A549 (cell line): ENCODE results near the gene MS4A4A.

ENCODE experiments used
- CEBPB ChIP-seq, 2 experiments: fragments of >200 bp in 1 of 2; sonication (Bioruptor Twin) in 1 of 2; formaldehyde crosslinking in 1 of 2; IDR thresholded peaks; 2 replicates each; pipeline ENCODE4 v1.6.1; 2012 to 2016
- CTCF ChIP-seq: fragments of >200 bp; sonication (Bioruptor Twin); formaldehyde crosslinking; IDR thresholded peaks from 3 replicates; pipeline ENCODE4 v1.5.1; 2016
- EP300 ChIP-seq, 2 experiments: fragments of >200 bp; sonication (Bioruptor Twin); formaldehyde crosslinking; IDR thresholded peaks; 2 replicates in 1 of 2; 3 replicates in 1 of 2; pipeline ENCODE4 v1.6.1; 2016 to 2017
- HDAC2 ChIP-seq: fragments of 200-600 bp; sonication (generic); IDR thresholded peaks from 2 replicates; pipeline ENCODE4 v1.6.1; 2016
- KDM1A ChIP-seq: fragments of 200-600 bp; sonication (generic); IDR thresholded peaks from 2 replicates; pipeline ENCODE4 v1.6.1; 2016; ENCODE audit warnings: low read depth, mild to moderate bottlenecking
- MAX ChIP-seq: IDR thresholded peaks from 2 replicates; pipeline ENCODE4 v1.6.1; 2012
- MYC ChIP-seq: IDR thresholded peaks from 2 replicates; pipeline ENCODE4 v1.6.1; 2012; ENCODE audit warnings: mild to moderate bottlenecking, inconsistent platforms, low read length, improper control_type of control experiment, borderline replicate concordance
- NPAS2 ChIP-seq: fragments of 250-450 bp; sonication (Bioruptor Pico); IDR thresholded peaks from 2 replicates; pipeline ENCODE4 v1.8.0; 2022; ENCODE audit warnings: mild to moderate bottlenecking, moderate library complexity, borderline replicate concordance
- PHF8 ChIP-seq: fragments of 200-600 bp; sonication (generic); IDR thresholded peaks from 2 replicates; pipeline ENCODE4 v1.6.1; 2016; ENCODE audit warnings: low read depth, mild to moderate bottlenecking, antibody characterized with exemption, moderate library complexity, borderline replicate concordance
- REST ChIP-seq: fragments of 200-600 bp; sonication (generic); IDR thresholded peaks from 2 replicates; pipeline ENCODE4 v1.6.1; 2016; ENCODE audit warnings: antibody characterized with exemption, mild to moderate bottlenecking, moderate library complexity
- RFX5 ChIP-seq: fragments of 450-650 bp; IDR thresholded peaks from 2 replicates; pipeline ENCODE4 v1.7.1; 2014; ENCODE audit warnings: antibody characterized with exemption, mild to moderate bottlenecking, moderate library complexity

GRCh38 chr11:60240662-60241061 is 39.8 kb upstream of the MS4A4A start:
- no peak for TF ChIP-seq CTCF
- no peak for TF ChIP-seq HDAC2
- TF ChIP-seq MAX = no peak
- TF ChIP-seq PHF8 = no peak
- no peak for TF ChIP-seq KDM1A
- no peak for TF ChIP-seq EP300 (IDR thresholded peaks at IDR 0.05)
- TF ChIP-seq NPAS2 (CRISPR knock-in tag) = no peak
- no peak for TF ChIP-seq RFX5
- TF ChIP-seq REST = no peak
- no peak for TF ChIP-seq MYC
- no peak for TF ChIP-seq CEBPB (IDR thresholded peaks at IDR 0.05)
